Panc1 (cell line): Measurements from ENCODE around the gene ARPC5L. TPM values are rescaled to one million over a fixed set of nuclear protein-coding genes. Genes with fewer than 3 reads are reported as not detected.

Source experiments
- ATAC-seq: fragments of 200-7000 bp; cut with Tn5 transposase; 2 replicates; pipeline ENCODE4 v1.9.1; 2020; ENCODE audit warnings: mild to moderate bottlenecking, moderate library complexity
- BruUV-seq: library from RNA; stranded (reverse); fragments of 400-500 nt; replicated peaks from 2 replicates; lab custom pipeline; 2021; lab: Mats Ljungman, UMichigan
- CTCF ChIA-PET: fragments of 300-600 bp; sonication (Branson Sonifier 250); formaldehyde crosslinking; loops from one replicate; lab custom pipeline; 2022; ENCODE audit warnings: antibody characterized with exemption; lab: Charles Lee
- POLR2A ChIA-PET: fragments of 300-600 bp; sonication (Branson Sonifier 250); formaldehyde crosslinking; loops from one replicate; lab custom pipeline; 2022; ENCODE audit warnings: antibody characterized with exemption; lab: Charles Lee
- DNase-seq: peaks from one replicate; pipeline ENCODE4 v3.0.0-alpha.2; 2010; ENCODE audit warnings: low read depth, low spot score
- H3K27ac ChIP-seq: 2 replicates; pipeline ENCODE4 v1.5.1; 2011; ENCODE audit warnings: mild to moderate bottlenecking, low read length, inconsistent platforms
- H3K27me3 ChIP-seq: fragments of 200-500 bp; sonication (Bioruptor generic); 2 replicates; pipeline ENCODE4 v1.6.0; 2014; ENCODE audit warnings: low read length, inconsistent platforms; ENCODE audit not compliant: control insufficient read depth, insufficient read depth
- H3K36me3 ChIP-seq: fragments of 200-500 bp; sonication (Bioruptor generic); 2 replicates; pipeline ENCODE4 v1.5.1; 2014; ENCODE audit warnings: inconsistent platforms, mild to moderate bottlenecking, low read length, moderate library complexity; ENCODE audit not compliant: control insufficient read depth, insufficient read depth
- H3K4me1 ChIP-seq: 2 replicates; pipeline ENCODE4 v1.5.1; 2011; ENCODE audit warnings: inconsistent platforms, mild to moderate bottlenecking, low read length, moderate library complexity; ENCODE audit not compliant: control insufficient read depth, insufficient read depth
- H3K4me3 ChIP-seq, 2 experiments: 2 replicates each; pipeline ENCODE4 v1.5.1; 2011 to 2012; ENCODE audit warnings: low read depth in 2 of 2, low read length in 2 of 2, mild to moderate bottlenecking in 2 of 2, inconsistent platforms in 1 of 2, moderate library complexity in 1 of 2
- H3K9me3 ChIP-seq: fragments of 200-500 bp; sonication (Bioruptor generic); 2 replicates; pipeline ENCODE4 v1.5.1; 2014; ENCODE audit warnings: low read depth, mild to moderate bottlenecking, inconsistent platforms, low read length, moderate library complexity; ENCODE audit not compliant: control insufficient read depth, insufficient read depth
- CTCF ChIP-seq: fragments of 450-650 bp; IDR thresholded peaks from 2 replicates; pipeline ENCODE4 v1.5.1; 2017; ENCODE audit warnings: mild to moderate bottlenecking
- POLR2AphosphoS5 ChIP-seq: IDR thresholded peaks from 2 replicates; pipeline ENCODE4 v1.6.1; 2012; ENCODE audit warnings: mild to moderate bottlenecking, low read depth, low read length, moderate library complexity
- REST ChIP-seq, 2 experiments: IDR thresholded peaks; 2 replicates each; pipeline ENCODE4 v1.6.1; 2011 to 2012; ENCODE audit warnings: low read depth in 2 of 2, control low read depth in 1 of 2, low read length in 1 of 2, mild to moderate bottlenecking in 1 of 2, moderate library complexity in 1 of 2; ENCODE audit not compliant: insufficient read depth in 1 of 2
- SIN3A ChIP-seq: IDR thresholded peaks from 2 replicates; pipeline ENCODE4 v1.6.1; 2012; ENCODE audit warnings: low read depth, mild to moderate bottlenecking, low read length, moderate library complexity, borderline replicate concordance; ENCODE audit not compliant: insufficient read depth
- TCF7L2 ChIP-seq: IDR thresholded peaks from 2 replicates; pipeline ENCODE4 v1.6.1; 2011; ENCODE audit warnings: mild to moderate bottlenecking, low read depth, low read length, inconsistent platforms
- in situ Hi-C: cut with HindIII; loops from 2 replicates; pipeline ENCODE4 v1.10.0; 2016; ENCODE audit warnings: low sequenced_read_pairs, low pct_unique_long_range_greater_than_20kb
- intact Hi-C: fragments of 100-400 bp; cut with micrococcal nuclease; formaldehyde crosslinking; loops from one replicate; pipeline ENCODE4 v1.10.0; 2022; ENCODE audit not compliant: unreplicated experiment
- total RNA-seq: library from RNA; stranded (reverse); gene quantifications from one replicate; pipeline ENCODE4 v1.2.1, GENCODE V29; 2021; ENCODE audit not compliant: unreplicated experiment

The ARPC5L gene
- total RNA-seq, 1 experiment from 2014 or later, result 39.6 TPM

- ChIA-PET POLR2A (interaction anchor here (0.6 kb wide), 1 partner anchor 308 kb away, joined by 3 read pairs; no protein-coding TSS in a partner anchor), CTCF (no interaction called here)
Measured at GRCh38 chr9:124880501-124880900, 18.6 kb downstream of the ARPC5L start.

GRCh38 chr9:124881138-124881743 is 19.3 kb downstream of the ARPC5L start:
- BruUV-seq, result no TSS peak
- no peaks in the 10 kb centered on the region; the same call in 1 of the 2 replicates for H3K36me3 ChIP-seq
- DNase-seq (no peak), ATAC-seq (no peak)
- no peaks in the 10 kb centered on the region for H3K9me3 ChIP-seq
- CTCF ChIA-PET, result no interaction called here
- POLR2A ChIA-PET, result no interaction called here
- intact Hi-C loops (no loop called here), in situ Hi-C loops (no loop called here)
- no peak overlapping the region for H3K27ac ChIP-seq
- no peak for TF ChIP-seq TCF7L2
- no peak for TF ChIP-seq SIN3A
- TF ChIP-seq REST (IDR thresholded peaks at IDR 0.05; ENCODE audit: insufficient read depth in 1 of 2, low read depth in 2 of 2, low read length in 1 of 2), result no peak
- no peak for TF ChIP-seq CTCF
- no peak for TF ChIP-seq POLR2AphosphoS5
- no peaks in the 10 kb centered on the region for H3K4me1 ChIP-seq
- H3K27me3 ChIP-seq, result no peaks in the 10 kb centered on the region
- H3K4me3 ChIP-seq, result no peak overlapping the region

More at GRCh38 chr9:124880501-124880900, 18.6 kb downstream of the ARPC5L start:
- in situ Hi-C loops, result no loop called here
- H3K4me3 ChIP-seq, result no peak overlapping the region
- H3K27me3 ChIP-seq, result no peaks in the 10 kb centered on the region
- ATAC-seq (no peak), DNase-seq (no peak)
- H3K4me1 ChIP-seq, result no peaks in the 10 kb centered on the region
- H3K9me3 ChIP-seq, result no peaks in the 10 kb centered on the region
- H3K36me3 ChIP-seq, result no peaks in the 10 kb centered on the region; the same call in 1 of the 2 replicates
- BruUV-seq, result no TSS peak
- TF ChIP-seq CTCF (no peak), REST (IDR thresholded peaks at IDR 0.05; ENCODE audit: insufficient read depth in 1 of 2, low read depth in 2 of 2, low read length in 1 of 2) (no peak), SIN3A (no peak), TCF7L2 (no peak), POLR2AphosphoS5 (no peak)
- intact Hi-C loops, result no loop called here
- H3K27ac ChIP-seq, result no peak overlapping the region
